Activated T-helper 2 cell treated with anti-CD3 and anti-CD28 coated beads, Interferon-gamma antibody, Interleukin-2, Interleukin-4, amounts not matched to agents 10 μg/mL and 5 μg/mL and 100 μg/mL, durations not matched to agents 14 hours and 24 hours and 36 hours (primary cell): Measurements from ENCODE around the gene PLA2G3. TPM values are rescaled to one million over a fixed set of nuclear protein-coding genes. Genes with fewer than 3 reads are reported as not detected.

ENCODE experiments used
- DNase-seq: peaks from one replicate; pipeline ENCODE4 v3.0.0; 2021; ENCODE audit warnings: low spot score
- H3K27ac Mint-ChIP-seq: one replicate; pipeline ENCODE4 v1.8.0; 2021; ENCODE audit warnings: mixed read lengths
- H3K27me3 Mint-ChIP-seq: one replicate; pipeline ENCODE4 v1.8.0; 2021; ENCODE audit warnings: low read depth, mixed read lengths
- H3K36me3 Mint-ChIP-seq: one replicate; pipeline ENCODE4 v1.8.0; 2021; ENCODE audit warnings: low read depth, mixed read lengths
- H3K4me1 Mint-ChIP-seq: one replicate; pipeline ENCODE4 v1.8.0; 2021; ENCODE audit warnings: low read depth, mixed read lengths
- H3K4me3 Mint-ChIP-seq: one replicate; pipeline ENCODE4 v1.8.0; 2021; ENCODE audit warnings: low read depth, mild to moderate bottlenecking, moderate library complexity, mixed read lengths
- H3K9me3 Mint-ChIP-seq: one replicate; pipeline ENCODE4 v1.8.0; 2021; ENCODE audit warnings: mixed read lengths
- intact Hi-C: fragments of 100-400 bp; cut with micrococcal nuclease; formaldehyde crosslinking; loops from one replicate; pipeline ENCODE4 v1.15.1; 2023
- total RNA-seq: library from RNA; stranded (reverse); gene quantifications from 2 replicates; pipeline ENCODE4 v1.2.3, GENCODE V29; 2022

PLA2G3 gene
- total RNA-seq, 1 donor from 2014 or later = not detected

GRCh38 chr22:31092161-31092560 is 48.1 kb downstream of the PLA2G3 start:
- H3K4me3 Mint-ChIP-seq = no peak overlapping the region
- H3K9me3 Mint-ChIP-seq = no peaks in the 10 kb centered on the region
- intact Hi-C loops = no loop called here
- no peak overlapping the region for H3K27ac Mint-ChIP-seq
- peaks cover 4% of the 10 kb centered on the region for H3K36me3 Mint-ChIP-seq
- H3K4me1 Mint-ChIP-seq = no peaks in the 10 kb centered on the region
- DNase-seq = no peak
- H3K27me3 Mint-ChIP-seq = no peaks in the 10 kb centered on the region

GRCh38 chr22:31091106-31091975 is 49.0 kb downstream of the PLA2G3 start:
- intact Hi-C loops = no loop called here
- Mint-ChIP-seq H3K36me3 (no peaks in the 10 kb centered on the region), H3K27me3 (no peaks in the 10 kb centered on the region), H3K27ac (no peak overlapping the region), H3K4me3 (no peak overlapping the region), H3K9me3 (no peaks in the 10 kb centered on the region), H3K4me1 (no peaks in the 10 kb centered on the region)
- no peak for DNase-seq

- Mint-ChIP-seq H3K4me3 (no peak overlapping the region), H3K9me3 (no peaks in the 10 kb centered on the region), H3K36me3 (no peaks in the 10 kb centered on the region), H3K27me3 (no peaks in the 10 kb centered on the region), H3K4me1 (peaks cover 1% of the 10 kb centered on the region), H3K27ac (no peak overlapping the region)
- intact Hi-C loops = no loop called here
- DNase-seq = no peak
These were observed 49.9 kb downstream of the PLA2G3 start for GRCh38 chr22:31090217-31091085.

GRCh38 chr22:31089160-31090100 is 50.9 kb downstream of the PLA2G3 start:
- intact Hi-C loops = loop anchor here (5.0 to 10.0 kb wide), 2 partner anchors 125 to 203 kb away; partner anchors contain the start of genes LIMK2 and PIK3IP1
- H3K4me1 Mint-ChIP-seq = peaks cover 4% of the 10 kb centered on the region
- H3K4me3 Mint-ChIP-seq = no peak overlapping the region
- H3K36me3 Mint-ChIP-seq = no peaks in the 10 kb centered on the region
- no peak overlapping the region for H3K27ac Mint-ChIP-seq
- no peaks in the 10 kb centered on the region for H3K9me3 Mint-ChIP-seq
- H3K27me3 Mint-ChIP-seq = no peaks in the 10 kb centered on the region
- no peak for DNase-seq

- H3K27me3 Mint-ChIP-seq = no peaks in the 10 kb centered on the region
- no peaks in the 10 kb centered on the region for H3K36me3 Mint-ChIP-seq
- no peak for DNase-seq
- H3K4me3 Mint-ChIP-seq = no peak overlapping the region
- intact Hi-C loops = loop anchor here (5.0 to 10.0 kb wide), 2 partner anchors 126 to 204 kb away; partner anchors contain the start of genes LIMK2 and PIK3IP1
- H3K4me1 Mint-ChIP-seq = peaks cover 9% of the 10 kb centered on the region
- no peak overlapping the region for H3K27ac Mint-ChIP-seq
- H3K9me3 Mint-ChIP-seq = no peaks in the 10 kb centered on the region
These were observed 51.9 kb downstream of the PLA2G3 start for GRCh38 chr22:31088233-31088986.

GRCh38 chr22:31087744-31088215 is 52.5 kb downstream of the PLA2G3 start:
- intact Hi-C loops = loop anchor here (5.0 to 10.0 kb wide), 2 partner anchors 127 to 205 kb away; partner anchors contain the start of genes LIMK2 and PIK3IP1
- H3K4me1 Mint-ChIP-seq = peaks cover 14% of the 10 kb centered on the region
- no peaks in the 10 kb centered on the region for H3K27me3 Mint-ChIP-seq
- no peaks in the 10 kb centered on the region for H3K9me3 Mint-ChIP-seq
- no peak for DNase-seq
- H3K27ac Mint-ChIP-seq = no peak overlapping the region
- no peak overlapping the region for H3K4me3 Mint-ChIP-seq
- no peaks in the 10 kb centered on the region for H3K36me3 Mint-ChIP-seq

- intact Hi-C loops = loop anchor here (5.0 to 10.0 kb wide), 2 partner anchors 128 to 205 kb away; partner anchors contain the start of genes LIMK2 and PIK3IP1
- Mint-ChIP-seq H3K36me3 (no peaks in the 10 kb centered on the region), H3K4me3 (no peak overlapping the region), H3K4me1 (peaks cover 23% of the 10 kb centered on the region), H3K9me3 (no peaks in the 10 kb centered on the region), H3K27me3 (no peaks in the 10 kb centered on the region), H3K27ac (no peak overlapping the region)
- no peak for DNase-seq
These were observed 53.5 kb downstream of the PLA2G3 start for GRCh38 chr22:31086703-31087330.

GRCh38 chr22:31085928-31086327 is 54.4 kb downstream of the PLA2G3 start:
- Mint-ChIP-seq H3K36me3 (no peaks in the 10 kb centered on the region), H3K27me3 (no peaks in the 10 kb centered on the region), H3K4me3 (peak overlapping the region; percentile 82), H3K4me1 (peaks cover 28% of the 10 kb centered on the region), H3K9me3 (no peaks in the 10 kb centered on the region), H3K27ac (no peak overlapping the region)
- intact Hi-C loops = loop anchor here (2.0 to 10.0 kb wide), 4 partner anchors 129 to 451 kb away; partner anchors contain the start of genes LIMK2, PIK3IP1 and SLC35E4
- DNase-seq = no peak

GRCh38 chr22:31085493-31085824 is 54.8 kb downstream of the PLA2G3 start:
- intact Hi-C loops = loop anchor here (2.0 to 10.0 kb wide), 4 partner anchors 129 to 451 kb away; partner anchors contain the start of genes LIMK2, PIK3IP1 and SLC35E4
- H3K4me1 Mint-ChIP-seq = peaks cover 30% of the 10 kb centered on the region
- H3K9me3 Mint-ChIP-seq = no peaks in the 10 kb centered on the region
- peak overlapping the region; percentile 82 for H3K4me3 Mint-ChIP-seq
- no peaks in the 10 kb centered on the region for H3K27me3 Mint-ChIP-seq
- DNase-seq = no peak
- H3K27ac Mint-ChIP-seq = peak overlapping the region; percentile 84
- no peaks in the 10 kb centered on the region for H3K36me3 Mint-ChIP-seq

GRCh38 chr22:31084811-31085492 is 55.4 kb downstream of the PLA2G3 start:
- H3K9me3 Mint-ChIP-seq = no peaks in the 10 kb centered on the region
- intact Hi-C loops = loop anchor here (1.0 to 10.0 kb wide), 7 partner anchors 116 to 450 kb away; partner anchors contain the start of genes LIMK2, PIK3IP1, SLC35E4 and TUG1
- H3K4me3 Mint-ChIP-seq = peak overlapping the region; percentile 84
- peaks cover 31% of the 10 kb centered on the region for H3K4me1 Mint-ChIP-seq
- peak; percentile 81 for DNase-seq
- H3K27me3 Mint-ChIP-seq = no peaks in the 10 kb centered on the region
- peak overlapping the region; percentile 84 for H3K27ac Mint-ChIP-seq
- H3K36me3 Mint-ChIP-seq = no peaks in the 10 kb centered on the region
